Activated T-cell treated with anti-CD3 and anti-CD28 coated beads for 24 hours (primary cell): ENCODE data around the gene ESAM.

ENCODE experiments used
- DNase-seq: peaks from one replicate; pipeline ENCODE4 v3.0.0-alpha.2; 2020; ENCODE audit warnings: low read depth

ESAM gene

GRCh38 chr11:124732230-124732629, 29.9 kb downstream of the ESAM start:
- DNase-seq, result no peak

GRCh38 chr11:124729571-124729970, 32.5 kb downstream of the ESAM start:
- DNase-seq, result no peak

GRCh38 chr11:124728134-124728533, 34.0 kb downstream of the ESAM start:
- no peak for DNase-seq

GRCh38 chr11:124727474-124727873, 34.6 kb downstream of the ESAM start:
- DNase-seq, result no peak

DNA sequence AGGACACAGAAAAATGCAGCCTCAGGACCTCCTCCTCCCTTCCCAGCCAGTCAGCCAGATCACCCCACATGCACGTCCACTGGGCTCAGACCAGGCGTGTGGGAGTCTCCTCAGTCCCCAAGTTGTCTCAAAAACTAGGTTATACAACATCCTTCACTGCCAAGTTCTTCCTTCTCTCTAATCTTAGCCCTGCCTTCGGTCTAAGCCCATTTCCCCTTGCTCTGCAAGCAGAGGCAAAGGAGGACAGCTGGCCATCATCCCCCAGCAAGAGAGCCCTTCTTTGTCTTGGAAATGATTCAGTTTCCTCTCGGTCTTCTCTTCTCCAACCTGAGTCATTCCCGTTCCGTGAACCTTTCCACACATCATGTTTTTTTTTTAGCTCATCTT, 36.4 kb downstream of the ESAM start:
- no peak for DNase-seq

- no peak for DNase-seq
Measured at GRCh38 chr11:124724979-124725718, 36.9 kb downstream of the ESAM start.

DNA sequence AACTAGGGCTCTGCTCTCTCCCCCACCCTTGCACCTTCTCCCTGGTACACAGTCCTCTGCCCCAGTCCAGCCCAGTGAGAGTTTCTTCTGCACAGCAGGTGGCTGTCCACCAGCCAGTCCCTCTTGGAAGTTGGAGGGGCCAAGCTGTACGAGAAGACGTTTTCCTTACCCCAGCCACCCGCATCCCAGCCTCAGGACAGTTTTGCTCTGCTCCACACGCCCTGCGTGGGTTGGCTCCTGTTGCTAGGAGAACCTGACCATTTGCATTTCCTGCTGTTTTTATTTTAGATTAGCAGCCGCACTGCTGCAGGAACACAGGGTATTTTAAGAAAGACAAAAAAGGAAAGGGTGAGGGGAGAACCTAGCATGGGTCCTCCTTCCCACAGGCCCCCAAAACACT, 39.9 kb downstream of the ESAM start:
- no peak for DNase-seq

DNA sequence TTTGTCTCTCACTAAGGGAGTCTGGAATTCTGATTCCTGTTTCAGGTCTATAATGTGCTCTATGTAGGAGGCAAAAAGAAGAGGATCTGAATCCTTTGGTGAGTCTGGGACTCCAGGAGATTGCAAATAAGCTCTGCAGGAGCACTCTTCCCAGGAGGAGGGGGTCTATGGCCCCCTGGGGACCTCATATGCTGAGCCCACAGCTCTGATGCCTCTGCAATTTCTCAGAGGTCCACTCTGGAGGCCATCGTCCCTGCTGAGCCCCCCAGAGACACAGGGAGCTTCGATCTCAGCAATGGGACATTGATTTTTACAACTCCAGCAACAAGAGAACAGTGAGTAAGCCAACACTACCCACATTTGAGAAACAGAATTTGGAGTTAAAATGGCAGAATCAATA, 42.6 kb downstream of the ESAM start:
- no peak for DNase-seq

DNA sequence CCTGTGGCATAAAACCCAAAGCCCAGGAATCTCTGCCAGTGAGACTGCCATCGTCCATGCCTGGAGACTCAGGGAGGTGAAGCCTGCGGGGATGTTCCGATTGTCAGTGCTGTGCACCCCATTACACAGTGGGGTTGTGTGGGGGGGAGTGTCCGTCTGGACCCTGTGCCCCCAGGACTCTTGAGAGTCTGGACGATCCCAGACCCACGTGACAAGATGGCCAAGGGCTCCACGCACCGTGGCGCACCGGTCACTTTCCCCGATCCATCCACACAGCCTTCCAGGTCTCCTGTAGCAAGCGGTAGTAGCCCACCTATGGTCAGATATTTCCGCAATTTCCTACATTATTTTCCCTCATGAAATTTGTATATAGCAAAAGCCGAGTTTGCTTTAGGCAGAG, 43.3 kb downstream of the ESAM start:
- no peak for DNase-seq

DNA sequence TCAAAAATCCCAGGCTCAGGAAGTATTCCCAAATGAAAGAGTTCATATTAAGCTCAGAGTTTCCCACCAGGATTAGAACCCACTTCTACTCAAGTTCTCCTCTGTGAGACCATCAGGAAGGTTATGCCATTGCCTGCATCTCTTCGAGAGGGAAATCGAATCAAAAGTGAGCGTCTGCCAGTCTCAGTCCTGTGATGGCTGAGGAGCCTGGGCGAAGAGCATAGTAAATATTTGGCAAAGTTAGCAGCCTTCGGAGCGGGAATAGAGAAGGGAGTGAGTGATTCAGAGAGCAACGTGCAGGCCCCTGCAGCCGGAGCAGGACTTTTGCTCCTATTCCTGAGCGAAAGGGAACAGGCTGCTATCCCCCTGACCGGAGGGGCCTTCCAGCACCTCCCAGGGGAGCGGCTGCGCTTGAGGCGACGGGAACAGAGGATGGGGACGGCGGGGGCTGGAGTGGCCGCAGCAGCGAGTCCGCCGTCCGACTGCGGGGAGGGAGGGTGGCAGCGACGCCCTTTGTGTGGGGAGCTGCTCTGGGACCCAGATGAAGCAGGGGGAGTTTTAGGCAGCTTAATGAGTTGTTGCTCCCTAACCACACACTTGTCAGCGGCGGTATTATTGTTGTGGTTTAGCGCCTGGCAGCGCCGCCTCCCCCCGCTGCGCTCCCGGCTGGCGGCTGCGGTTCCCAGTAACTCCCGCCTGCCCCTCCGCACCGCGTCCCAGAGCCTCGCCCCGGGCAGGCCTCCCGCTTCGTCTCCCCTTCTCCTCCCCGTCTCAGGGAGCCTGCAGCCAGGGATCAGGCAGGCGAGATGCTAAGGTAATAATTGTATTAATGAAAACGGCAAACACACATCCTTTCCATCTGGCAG, 44.1 kb downstream of the ESAM start:
- DNase-seq, result peak; percentile 5

DNA sequence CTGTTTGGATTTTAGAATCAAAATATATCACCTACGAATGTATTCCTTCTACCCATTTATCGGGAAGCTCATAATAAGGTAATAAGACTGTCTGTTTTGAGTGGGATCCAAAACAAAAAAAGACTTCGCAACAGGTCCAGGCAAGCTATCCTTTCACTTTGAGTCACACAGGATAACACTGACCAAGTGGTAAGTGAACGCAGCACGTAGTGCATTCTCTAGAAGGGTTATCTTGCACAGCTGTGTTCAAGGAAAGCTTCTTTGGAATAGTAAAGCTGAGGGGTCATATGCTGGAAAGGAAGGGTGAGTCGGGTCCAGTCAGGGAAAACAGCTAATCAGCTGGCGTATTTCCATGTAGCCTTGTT, 44.7 kb downstream of the ESAM start:
- no peak for DNase-seq

DNA sequence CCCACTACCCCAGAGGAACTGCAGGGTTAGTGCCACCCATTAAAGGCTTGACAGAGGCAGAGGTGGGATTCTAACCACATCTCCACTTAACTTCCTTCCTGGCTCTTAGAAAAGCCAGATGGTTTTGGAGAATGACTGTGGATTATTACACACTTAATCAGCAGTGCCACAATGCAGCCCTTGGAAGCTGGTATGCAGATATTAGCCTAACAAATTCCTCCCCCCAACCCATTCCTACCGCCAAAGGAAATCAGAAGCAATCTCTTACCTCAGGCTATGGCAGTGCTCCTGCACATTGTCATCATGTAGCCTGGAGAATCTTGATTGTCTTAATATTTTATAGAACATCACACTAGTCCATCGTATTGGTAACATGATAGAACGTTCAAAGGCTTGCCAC, 45.5 kb downstream of the ESAM start:
- no peak for DNase-seq

DNA sequence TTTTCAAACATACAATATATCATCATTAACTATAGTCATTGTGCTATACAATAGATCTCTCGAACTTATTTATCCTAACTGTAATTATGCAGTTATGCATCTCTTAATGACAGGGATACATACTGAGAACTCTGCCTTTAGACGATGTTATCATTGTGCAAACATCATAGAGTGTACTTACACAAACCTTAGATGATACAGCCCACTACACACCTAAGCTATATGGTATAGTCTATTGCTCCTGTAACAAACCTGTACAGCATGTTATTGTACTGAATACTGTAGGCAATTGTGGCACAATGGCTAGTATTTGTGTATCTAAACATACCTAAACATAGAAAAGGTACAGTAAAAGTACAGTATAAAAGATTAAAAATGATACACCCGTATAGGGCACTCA, 49.7 kb downstream of the ESAM start:
- DNase-seq, result no peak

DNA sequence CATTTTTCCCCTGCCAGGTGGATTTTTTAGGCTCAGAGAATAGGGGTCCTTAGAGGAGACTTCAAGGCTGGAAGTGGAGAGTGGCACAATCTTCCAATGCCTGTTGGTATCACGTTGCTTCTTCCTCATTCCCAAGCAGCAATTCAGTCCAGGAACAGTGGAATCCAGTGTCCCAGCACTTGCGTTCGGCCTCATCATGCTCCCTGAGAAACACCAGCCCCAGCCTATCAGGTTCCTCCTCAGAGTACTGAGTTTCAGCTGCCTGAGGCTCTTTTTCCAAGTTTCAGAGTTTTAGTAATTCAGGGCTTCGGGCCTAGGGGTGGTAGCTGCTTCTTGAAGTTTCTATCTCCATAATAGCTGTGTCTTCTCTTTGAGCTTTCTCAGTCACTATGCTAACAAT, 54.3 kb downstream of the ESAM start:
- DNase-seq, result no peak
